Activated CD4-positive, alpha-beta T cell treated with anti-CD3 and anti-CD28 coated beads, Interleukin-2, Interleukin-6, amounts not matched to agents 100 ng/mL and 50 ng/mL, durations not matched to agents 16 hours and 8 hours (primary cell): ENCODE data around the gene JPH3.
A peak's percentile ranks its signal among the peaks of the same experiment; 100 is the strongest.

ENCODE experiments used
- DNase-seq: peaks from one replicate; pipeline ENCODE4 v3.0.0-alpha.2; 2020

The JPH3 gene

DNA sequence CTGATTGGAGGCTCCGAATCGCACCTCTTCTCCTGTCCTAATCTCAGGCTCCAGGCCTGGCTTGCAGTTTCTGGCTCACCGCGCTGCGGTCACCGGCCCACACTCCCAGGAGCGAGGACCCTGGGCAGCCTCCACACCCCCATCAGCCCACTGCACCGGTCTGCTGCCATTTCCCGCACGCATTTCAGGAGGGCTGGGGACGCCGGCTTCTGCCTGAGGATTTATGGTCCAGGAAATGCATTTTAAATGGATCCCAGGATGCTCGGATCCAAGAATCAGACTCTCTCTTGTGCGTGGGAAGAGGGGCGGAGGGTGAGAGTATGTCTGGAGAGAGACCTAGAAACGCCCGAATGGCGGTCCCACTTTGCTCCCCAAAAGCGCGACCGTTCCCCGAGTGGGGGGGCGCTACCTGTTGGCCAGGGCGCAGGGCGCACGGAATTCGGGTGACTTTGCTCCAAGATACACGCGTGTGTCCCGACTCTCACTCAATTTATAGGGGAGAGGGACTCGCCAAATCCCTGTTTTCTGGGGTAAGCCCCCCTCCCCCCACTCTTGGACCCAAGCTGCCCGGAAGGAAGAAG, 817 bp upstream of the JPH3 start:
- DNase-seq = no peak

- DNase-seq = no peak
Observed at GRCh38 chr16:87602821-87603683, 744 bp downstream of the JPH3 start.

GRCh38 chr16:87603684-87604633, 1.7 kb downstream of the JPH3 start:
- peak; percentile 15 for DNase-seq

DNA sequence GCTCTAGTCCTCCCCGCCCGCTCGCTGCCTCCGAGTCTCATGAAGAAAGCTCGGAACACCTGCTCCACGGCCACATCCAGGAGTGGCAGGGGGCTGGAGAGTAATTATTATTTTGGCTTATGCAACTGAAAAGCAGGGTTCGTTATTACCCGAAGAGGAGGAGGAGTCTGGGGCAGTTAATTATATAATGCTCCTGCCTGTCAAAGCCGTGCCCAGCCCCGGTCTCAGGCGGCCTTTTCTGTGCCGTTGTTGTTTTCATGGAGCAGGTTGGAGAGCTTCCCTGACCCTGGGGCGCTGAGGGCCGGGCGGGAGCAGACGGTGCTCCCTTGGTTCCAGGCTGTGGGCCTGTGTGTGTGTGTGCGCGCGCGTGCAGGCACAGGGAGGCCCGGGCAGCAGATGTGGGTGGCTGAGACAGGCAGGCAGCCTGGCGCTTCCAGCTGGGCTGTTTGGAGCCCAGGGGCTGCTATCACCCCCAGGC, 2.4 kb downstream of the JPH3 start:
- no peak for DNase-seq

DNA sequence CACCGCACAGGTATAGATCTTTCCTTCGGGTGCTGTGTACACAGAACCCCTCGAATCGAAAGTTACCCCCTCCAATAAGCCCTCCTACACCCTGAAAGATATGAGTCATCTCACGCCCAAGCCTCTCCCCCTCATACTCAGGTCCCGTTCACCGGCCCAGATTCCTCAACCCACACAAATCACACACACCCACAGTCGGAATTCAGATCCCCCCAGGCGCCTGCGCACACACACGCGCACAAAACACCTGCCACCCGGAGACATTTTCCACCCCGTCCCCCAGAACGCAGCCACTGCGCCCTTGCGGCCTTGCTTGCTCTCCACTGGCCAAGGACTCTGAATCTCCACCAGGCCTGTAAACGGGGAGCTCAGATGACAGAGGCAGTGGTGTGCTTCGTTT, 4.9 kb downstream of the JPH3 start:
- no peak for DNase-seq

DNA sequence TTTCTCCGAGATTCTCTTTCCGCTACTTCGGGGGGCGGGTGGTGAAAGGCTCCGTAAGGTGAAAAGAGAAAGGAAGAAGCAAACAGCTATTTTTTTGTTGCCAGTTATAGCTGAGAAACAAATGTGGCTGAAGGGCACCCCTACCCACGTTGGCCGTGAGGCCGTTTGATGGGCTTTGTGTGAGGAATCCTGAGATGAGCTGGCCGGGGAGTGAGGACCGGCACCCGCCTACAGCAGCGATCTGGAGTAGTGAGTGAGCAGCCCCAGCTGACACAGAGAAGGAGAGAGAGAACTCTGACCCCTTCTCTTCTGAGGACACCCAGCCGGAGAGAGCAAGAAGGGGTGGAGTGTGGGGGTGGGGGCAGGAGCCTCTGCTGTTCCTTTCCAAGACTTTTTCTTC, 5.6 kb downstream of the JPH3 start:
- no peak for DNase-seq

DNA sequence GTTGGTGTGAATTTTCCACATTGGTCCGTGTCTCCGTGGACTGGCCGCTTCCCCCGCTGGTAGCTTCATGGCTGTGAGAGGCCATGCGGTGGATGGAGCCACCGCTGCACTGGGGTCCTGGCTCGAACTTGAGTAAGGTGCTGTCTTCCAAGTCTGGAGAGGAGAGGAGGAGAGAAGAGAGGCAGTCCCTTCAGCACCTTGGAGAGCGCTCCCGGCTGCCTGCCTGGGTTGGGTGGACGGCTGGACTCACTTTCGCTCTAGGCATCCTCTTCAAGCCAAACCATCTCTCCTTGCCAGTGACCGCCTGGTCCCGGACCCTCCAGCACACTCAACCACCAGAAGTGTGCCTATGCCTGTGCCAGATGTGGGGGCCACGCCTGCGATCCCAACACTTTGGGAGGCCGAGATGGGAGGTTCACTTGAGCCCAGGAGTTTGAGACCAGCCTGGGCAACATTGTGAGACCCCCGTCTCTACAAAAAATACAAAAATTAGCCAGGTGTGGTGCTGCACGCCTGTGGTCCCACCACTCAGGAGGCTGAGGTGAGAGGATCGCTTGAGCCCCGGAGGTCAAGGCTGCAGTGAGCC, 6.2 kb downstream of the JPH3 start:
- DNase-seq = peak; percentile 27

GRCh38 chr16:87610026-87610425, 7.7 kb downstream of the JPH3 start:
- DNase-seq = no peak

DNA sequence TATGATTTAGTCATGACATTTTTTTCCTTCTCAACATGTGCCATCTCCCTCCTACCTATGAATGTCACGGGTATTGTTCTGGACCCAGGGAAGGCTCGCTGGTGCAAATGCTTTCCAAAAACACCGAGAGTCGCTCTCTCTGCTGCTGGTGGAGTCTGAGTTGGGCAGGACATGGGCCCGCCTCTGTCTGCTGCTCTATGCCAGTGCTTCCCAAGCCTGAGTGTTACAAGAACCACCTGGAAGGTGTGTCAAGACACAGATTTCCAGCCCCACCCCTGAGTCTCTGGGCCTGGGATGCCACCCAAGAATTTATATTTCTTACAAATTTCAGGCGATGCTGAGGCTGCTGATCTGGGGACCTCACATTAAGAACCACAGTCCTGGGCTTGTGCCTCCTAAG, 9.1 kb downstream of the JPH3 start:
- no peak for DNase-seq

DNA sequence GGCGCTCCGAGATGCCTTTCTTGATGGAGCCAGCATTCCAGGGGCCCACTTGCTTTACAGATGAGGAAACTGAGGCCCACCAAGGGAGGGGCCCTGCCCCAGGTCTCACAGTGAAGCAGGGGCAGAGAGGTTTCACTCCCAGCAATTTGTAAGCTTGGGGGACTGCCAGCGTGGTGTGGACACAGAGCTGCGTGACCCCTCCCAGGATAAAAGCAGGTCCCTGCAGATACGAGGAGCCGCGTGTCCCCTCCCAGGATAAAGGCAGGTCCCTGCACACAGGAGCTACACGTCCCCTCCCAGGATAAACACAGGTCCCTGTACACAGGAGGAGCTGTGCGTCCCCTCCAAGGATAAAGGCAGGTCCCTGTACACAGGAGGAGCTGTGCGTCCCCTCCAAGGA, 11.7 kb downstream of the JPH3 start:
- no peak for DNase-seq

- DNase-seq = no peak
Observed at GRCh38 chr16:87615621-87616041, 13.3 kb downstream of the JPH3 start.

DNA sequence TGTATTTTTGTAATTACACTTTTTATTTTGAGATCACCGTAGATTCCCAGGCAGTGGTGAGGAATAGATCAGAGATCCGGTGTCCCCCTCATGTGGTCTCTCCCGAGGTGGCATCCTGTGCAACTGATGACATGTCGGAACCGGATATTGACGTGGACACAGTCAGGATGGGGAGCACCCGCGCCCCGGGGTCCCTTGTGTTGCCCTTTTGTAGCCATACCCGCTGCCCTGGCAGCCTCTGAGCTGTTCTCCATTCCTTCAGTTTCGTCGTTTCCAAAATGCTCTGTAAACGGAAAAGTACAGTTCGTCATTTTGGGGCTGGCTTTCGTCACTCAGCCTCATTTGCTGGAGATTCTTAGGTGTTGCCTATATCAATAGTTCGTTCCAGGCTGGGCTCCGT, 14.2 kb downstream of the JPH3 start:
- DNase-seq = no peak

GRCh38 chr16:87618216-87618615, 15.9 kb downstream of the JPH3 start:
- DNase-seq = no peak

- no peak for DNase-seq
Observed at GRCh38 chr16:87619360-87620200, 17.3 kb downstream of the JPH3 start.

DNA sequence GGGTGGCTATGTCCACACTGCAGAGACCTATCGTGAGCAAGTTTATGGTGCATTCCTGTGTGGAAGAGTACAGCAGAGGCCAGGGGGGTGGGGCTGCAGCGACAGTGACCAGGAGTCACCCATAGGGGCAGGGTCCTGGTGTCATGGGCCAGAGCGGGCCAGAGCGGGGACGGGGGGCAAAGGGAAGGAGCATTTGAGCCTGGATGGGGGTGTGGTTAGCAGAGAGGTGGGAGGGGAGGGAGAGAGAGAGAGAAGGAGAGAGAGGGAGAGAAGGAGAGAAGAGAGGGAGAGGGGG, 17.8 kb downstream of the JPH3 start:
- no peak for DNase-seq

- DNase-seq = no peak
Observed at GRCh38 chr16:87621550-87621829, 19.2 kb downstream of the JPH3 start.

DNA sequence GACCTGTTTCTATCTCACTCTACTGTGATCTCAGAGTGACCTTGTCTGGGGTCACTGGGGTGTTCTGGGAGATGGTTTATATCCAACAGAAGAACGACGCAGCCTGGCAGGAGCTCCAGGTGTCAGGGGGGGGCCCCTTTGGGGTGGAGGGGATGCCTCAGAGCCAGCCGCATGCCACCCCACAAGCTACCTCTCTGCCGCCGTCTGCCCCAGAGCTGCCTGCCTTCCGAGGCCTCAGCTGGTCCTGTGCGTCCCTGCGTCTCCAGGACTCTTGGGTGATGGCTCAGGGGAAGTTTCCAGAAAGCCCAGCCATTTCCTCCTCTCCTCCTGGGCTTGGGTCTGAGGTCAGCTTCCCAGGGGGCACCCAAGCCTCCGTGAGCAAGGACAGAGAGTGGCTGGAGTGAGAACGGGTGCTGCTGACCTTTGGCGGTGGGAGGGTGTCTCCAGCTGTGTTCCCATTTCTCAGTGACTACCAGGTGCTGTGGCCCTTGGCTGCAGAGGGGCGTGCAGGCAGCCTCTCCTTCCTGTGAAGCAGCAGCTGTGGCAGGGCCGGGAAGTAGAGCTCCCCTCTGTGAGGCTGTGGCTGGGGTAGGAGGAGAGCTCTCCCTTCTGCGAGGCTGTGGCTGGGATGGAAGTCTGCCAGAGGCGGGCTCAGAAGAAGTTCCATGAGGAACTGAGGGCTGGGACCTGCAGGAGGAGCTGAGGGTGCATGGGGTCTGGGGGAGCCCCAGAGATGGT, 19.8 kb downstream of the JPH3 start:
- DNase-seq = no peak

GRCh38 chr16:87622756-87623319, 20.5 kb downstream of the JPH3 start:
- no peak for DNase-seq

DNA sequence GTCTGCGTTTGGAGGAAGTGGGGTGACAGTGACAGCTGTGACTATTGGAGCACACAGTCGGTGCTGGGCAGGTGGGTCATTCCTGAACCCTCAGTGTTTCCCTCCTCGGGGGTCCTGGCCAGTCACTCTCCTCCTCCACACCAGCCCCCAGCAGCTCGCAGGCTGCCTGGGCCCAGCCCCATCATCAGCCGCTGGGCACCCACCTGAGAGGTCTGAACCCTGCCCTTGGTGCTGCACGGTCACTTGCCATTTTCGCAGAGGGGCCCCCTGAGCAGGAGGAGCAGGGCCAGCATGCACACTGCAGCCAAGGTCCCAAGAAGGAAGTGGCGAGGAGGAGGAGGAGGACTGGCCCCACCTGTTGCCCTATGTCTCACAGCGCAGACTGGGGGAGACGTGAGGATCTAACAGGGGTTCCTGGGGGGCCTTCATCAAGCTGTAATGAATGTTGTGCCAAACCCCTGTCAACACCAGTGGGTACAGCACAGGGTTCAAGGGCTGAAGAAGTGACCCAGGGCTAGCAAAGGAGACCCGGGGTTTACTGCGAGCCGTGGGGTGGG, 23.0 kb downstream of the JPH3 start:
- no peak for DNase-seq

- DNase-seq = no peak
Observed at GRCh38 chr16:87626401-87626800, 24.1 kb downstream of the JPH3 start.

DNA sequence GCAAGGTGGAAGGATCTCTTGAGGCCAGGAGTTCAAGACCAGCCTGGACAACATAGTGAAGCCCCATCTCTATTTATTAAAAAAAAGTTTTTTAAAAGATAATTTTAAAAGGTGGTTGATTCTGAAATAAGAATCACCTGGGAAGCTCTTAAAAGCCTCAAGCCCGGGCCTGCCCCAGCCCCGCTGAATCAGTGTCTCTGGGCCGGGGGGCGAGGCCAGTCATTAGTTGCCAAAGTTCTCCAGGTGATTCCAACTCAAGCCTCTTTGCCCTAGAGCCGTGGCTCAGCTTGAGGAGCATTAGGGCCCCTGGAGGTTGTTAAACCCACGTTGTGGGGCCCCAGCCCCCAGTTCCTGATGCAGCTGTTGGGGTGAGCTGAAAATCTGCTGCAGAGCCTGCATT, 24.6 kb downstream of the JPH3 start:
- no peak for DNase-seq
